A549 (cell line): Measurements from ENCODE around the gene SERINC5. TPM values are rescaled to one million over a fixed set of nuclear protein-coding genes. Genes with fewer than 3 reads are reported as not detected.
"Not testable (repeated sequence)": the region's sequence is repeated elsewhere in the genome, so short reads cannot be mapped to it uniquely, and the experiment has no call there.

Experiments
- ATAC-seq, 2 experiments: fragments of 200-7000 bp in 1 of 2; fragments of >200 bp in 1 of 2; cut with Nextera tagmentation in 1 of 2; cut with Tn5 transposase in 1 of 2; 3 replicates each; pipeline versions ENCODE4 v1.8.0 to v1.9.1; 2018 to 2020; ENCODE audit warnings: mild to moderate bottlenecking in 1 of 2, moderate library complexity in 1 of 2
- CTCF ChIA-PET: fragments of 300-600 bp; sonication (Branson Sonifier 250); formaldehyde crosslinking; extraction: SDS; loops from one replicate; lab custom pipeline; 2021; ENCODE audit warnings: antibody characterized with exemption, inconsistent platforms; lab: Yijun Ruan, JAX
- POLR2A ChIA-PET: fragments of 350-600 bp; formaldehyde crosslinking; extraction: SDS; loops from one replicate; lab custom pipeline; 2021; ENCODE audit warnings: antibody characterized with exemption, inconsistent platforms; lab: Yijun Ruan, JAX
- DNase-seq, 2 experiments: peaks; one replicate each; pipeline versions ENCODE4 v3.0.0 to v3.0.0-alpha.2; 2011 to 2016; ENCODE audit warnings: low read depth in 1 of 2, low spot score in 1 of 2
- FAIRE-seq: peaks from 2 replicates; lab custom pipeline; 2011; peaks lifted over from hg19 to GRCh38; lab: Jason Lieb, UNC
- H3K27ac ChIP-seq, 2 experiments: fragments of >200 bp; sonication (Bioruptor Twin); formaldehyde crosslinking; 3 replicates each; pipeline ENCODE4 v1.5.1; 2016 to 2017
- H3K4me1 ChIP-seq: fragments of >200 bp; sonication (Bioruptor Twin); formaldehyde crosslinking; 3 replicates; pipeline ENCODE4 v1.6.1; 2016
- H3K4me2 ChIP-seq: fragments of >200 bp; sonication (Bioruptor Twin); formaldehyde crosslinking; 3 replicates; pipeline ENCODE4 v1.6.1; 2016
- H3K4me3 ChIP-seq: fragments of >200 bp; sonication (Bioruptor Twin); formaldehyde crosslinking; 3 replicates; pipeline ENCODE4 v1.5.1; 2016
- H3K9me3 ChIP-seq: fragments of >200 bp; sonication (Bioruptor Twin); formaldehyde crosslinking; 3 replicates; pipeline ENCODE4 v1.6.1; 2016
- ATOH8 ChIP-seq: fragments of 250-450 bp; sonication (Bioruptor Pico); IDR thresholded peaks from 2 replicates; pipeline ENCODE4 v1.5.0; 2020; ENCODE audit warnings: low read depth, mild to moderate bottlenecking, moderate library complexity
- BHLHE40 ChIP-seq: IDR thresholded peaks from 2 replicates; pipeline ENCODE4 v1.6.1; 2012; ENCODE audit warnings: low read depth, low read length, inconsistent platforms
- CBX8 ChIP-seq: fragments of 200-600 bp; sonication (generic); IDR thresholded peaks from 2 replicates; pipeline ENCODE4 v1.6.1; 2016
- CEBPB ChIP-seq, 2 experiments: fragments of >200 bp in 1 of 2; sonication (Bioruptor Twin) in 1 of 2; formaldehyde crosslinking in 1 of 2; IDR thresholded peaks; 2 replicates each; pipeline ENCODE4 v1.6.1; 2012 to 2016
- CHD2 ChIP-seq: fragments of 150-350 bp; IDR thresholded peaks from 2 replicates; pipeline ENCODE4 v1.6.1; 2014; ENCODE audit warnings: low read length; ENCODE audit not compliant: partially characterized antibody
- CHD4 ChIP-seq: fragments of 200-600 bp; sonication (generic); IDR thresholded peaks from 2 replicates; pipeline ENCODE4 v1.6.1; 2016; ENCODE audit warnings: antibody characterized with exemption, mild to moderate bottlenecking, borderline replicate concordance
- CTCF ChIP-seq: fragments of >200 bp; sonication (Bioruptor Twin); formaldehyde crosslinking; IDR thresholded peaks from 3 replicates; pipeline ENCODE4 v1.5.1; 2016
- EP300 ChIP-seq, 2 experiments: fragments of >200 bp; sonication (Bioruptor Twin); formaldehyde crosslinking; IDR thresholded peaks; 2 replicates in 1 of 2; 3 replicates in 1 of 2; pipeline ENCODE4 v1.6.1; 2016 to 2017
- HES2 ChIP-seq: fragments of >200 bp; sonication (Bioruptor Twin); formaldehyde crosslinking; IDR thresholded peaks from 2 replicates; pipeline ENCODE4 v1.6.1; 2016
- HOXA7 ChIP-seq: fragments of 250-450 bp; sonication (Bioruptor Pico); IDR thresholded peaks from 2 replicates; pipeline ENCODE4 v1.5.0; 2020; ENCODE audit warnings: mild to moderate bottlenecking, moderate library complexity
- HOXB5 ChIP-seq: fragments of 250-450 bp; sonication (Bioruptor Pico); IDR thresholded peaks from 2 replicates; pipeline ENCODE4 v1.5.0; 2020; ENCODE audit warnings: mild to moderate bottlenecking, moderate library complexity
- KDM1A ChIP-seq: fragments of 200-600 bp; sonication (generic); IDR thresholded peaks from 2 replicates; pipeline ENCODE4 v1.6.1; 2016; ENCODE audit warnings: low read depth, mild to moderate bottlenecking
- MYC ChIP-seq: IDR thresholded peaks from 2 replicates; pipeline ENCODE4 v1.6.1; 2012; ENCODE audit warnings: mild to moderate bottlenecking, inconsistent platforms, low read length, improper control_type of control experiment, borderline replicate concordance
- NPAS2 ChIP-seq: fragments of 250-450 bp; sonication (Bioruptor Pico); IDR thresholded peaks from 2 replicates; pipeline ENCODE4 v1.8.0; 2022; ENCODE audit warnings: mild to moderate bottlenecking, moderate library complexity, borderline replicate concordance
- NR3C1 ChIP-seq: fragments of >200 bp; sonication (Bioruptor Twin); formaldehyde crosslinking; IDR thresholded peaks from 3 replicates; pipeline ENCODE4 v1.6.1; 2017
- RAD21 ChIP-seq, 2 experiments: fragments of >200 bp in 1 of 2; sonication (Bioruptor Twin) in 1 of 2; formaldehyde crosslinking in 1 of 2; IDR thresholded peaks in 1 of 2; conservative IDR thresholded peaks in 1 of 2; 2 replicates in 1 of 2; 3 replicates in 1 of 2; pipeline ENCODE4 v1.6.1; 2012 to 2018; ENCODE audit warnings: inconsistent platforms in 1 of 2
- SMC3 ChIP-seq: fragments of >200 bp; sonication (Bioruptor Twin); formaldehyde crosslinking; IDR thresholded peaks from 3 replicates; pipeline ENCODE4 v1.6.1; 2018; ENCODE audit warnings: inconsistent platforms
- TP53 ChIP-seq: fragments of 250-450 bp; sonication (Bioruptor Pico); IDR thresholded peaks from 2 replicates; pipeline ENCODE4 v1.5.0; 2021; ENCODE audit warnings: mild to moderate bottlenecking, moderate library complexity
- ZC3H11A ChIP-seq: fragments of 450-650 bp; IDR thresholded peaks from 2 replicates; pipeline ENCODE4 v1.6.1; 2014; ENCODE audit warnings: antibody characterized with exemption, mild to moderate bottlenecking
- WGBS: methylation state at CpG from one replicate; pipeline ENCODE4 v1.1.6; 2017; ENCODE audit errors: missing lambda C conversion rate; 5-methylcytosine and 5-hydroxymethylcytosine counted together
- polyA plus RNA-seq, 4 experiments: library from polyadenylated mRNA; depleted of rRNA in 3 of 4; stranded (reverse); fragments of >200 nt; fragmentation: RNase III in 1 of 4; extraction: RNeasy Plus Mini Kit Qiagen cat#74134 plus additional on column Dnase treatment in 1 of 4; gene quantifications; 2 replicates in 3 of 4; 3 replicates in 1 of 4; pipeline ENCODE4 v1.2.3, GENCODE V29; 2011 to 2017

Gene SERINC5
- polyA plus RNA-seq, 2 of the 4 experiments (the other 2 are of a cell fraction) = 7.0 to 13.4 TPM

GRCh38 chr5:80092486-80093107, 163.3 kb downstream of the SERINC5 start (continued):
- TF ChIP-seq HES2 = no peak

GRCh38 chr5:80091792-80092192, 164.1 kb downstream of the SERINC5 start:
- ChIA-PET POLR2A (interaction anchor here (1.0 to 1.2 kb wide), 2 partner anchors 8 to 164 kb away, joined by 3 to 6 read pairs; partner anchors contain the start of gene SERINC5), CTCF (interaction anchor here (0.6 to 4.5 kb wide), 47 partner anchors 8 to 814 kb away, joined by 3 to 161 read pairs (median 4); no protein-coding TSS in a partner anchor)
- peak; percentile 46 to 63 for DNase-seq
- Histone ChIP-seq H3K27ac (peak overlapping the region in 1 of 2 experiments; percentile 29; a peak in 1 of 6 replicates), H3K4me2 (peak overlapping the region; percentile 41; the same call in 2 of the 3 replicates)
- peak; percentile 90 for TF ChIP-seq CTCF
- peak; percentile 91 to 97 for TF ChIP-seq RAD21 (conservative IDR thresholded peaks at IDR 0.05 in 1 of 2, IDR thresholded peaks at IDR 0.05 in 1 of 2)
- TF ChIP-seq SMC3 = peak; percentile 98
- not testable (repeated sequence) for H3K4me1 ChIP-seq, FAIRE-seq, H3K4me3 ChIP-seq, H3K9me3 ChIP-seq
- ATAC-seq = peak; percentile 42 to 89; a peak in 3 of 6 replicates
- 21% methylated on average over 15 of the region's 15 CpGs for WGBS

GRCh38 chr5:80090884-80091166, 165.0 kb downstream of the SERINC5 start:
- WGBS = 93% methylated on average over 5 of the region's 5 CpGs
- DNase-seq (no peak), FAIRE-seq (no peak), ATAC-seq (peak; percentile 49 to 52; a peak in 3 of 6 replicates)
- no peaks in the 10 kb centered on the region for H3K9me3 ChIP-seq
- no peak overlapping the region for H3K4me2 ChIP-seq
- no peaks in the 10 kb centered on the region for H3K4me1 ChIP-seq
- ChIA-PET CTCF (interaction anchor here (0.5 to 4.5 kb wide), 19 partner anchors 9 to 1043 kb away, joined by 3 to 161 read pairs (median 10); partner anchors contain the start of gene SPZ1), POLR2A (no interaction called here)
- TF ChIP-seq NPAS2 (no peak), CHD4 (no peak), CHD2 (no peak), CBX8 (no peak), KDM1A (no peak), MYC (no peak), ZC3H11A (no peak), TP53 (CRISPR knock-in tag) (no peak), CEBPB (IDR thresholded peaks at IDR 0.05) (no peak), HOXB5 (CRISPR knock-in tag) (no peak), EP300 (IDR thresholded peaks at IDR 0.05) (no peak), HOXA7 (CRISPR knock-in tag) (no peak), BHLHE40 (no peak), NR3C1 (no peak), ATOH8 (CRISPR knock-in tag) (no peak), CTCF (no peak)
- H3K4me3 ChIP-seq = no peak overlapping the region
- H3K27ac ChIP-seq = no peak overlapping the region
